B cell (primary cell): ENCODE measurements around the gene GTPBP6. TPM values are rescaled to one million over a fixed set of nuclear protein-coding genes. Genes with fewer than 3 reads are reported as not detected.

Experiments used
- ATAC-seq: fragments of 200-7000 bp; cut with Tn5 transposase; one replicate; pipeline ENCODE4 v1.10.0; 2021; ENCODE audit warnings: low read depth, mild to moderate bottlenecking, moderate number of reproducible peaks, moderate library complexity
- CTCF ChIA-PET: fragments of 350-600 bp; sonication (Branson Sonifier 250); formaldehyde crosslinking; loops from one replicate; lab custom pipeline; 2021; ENCODE audit warnings: antibody characterized with exemption, inconsistent platforms; lab: Charles Lee
- POLR2A ChIA-PET: fragments of 350-600 bp; sonication (Branson Sonifier 250); formaldehyde crosslinking; loops from one replicate; lab custom pipeline; 2021; ENCODE audit warnings: antibody characterized with exemption; lab: Charles Lee
- DNase-seq: peaks from one replicate; pipeline ENCODE4 v3.0.0; 2013
- H2AFZ ChIP-seq: 2 replicates; pipeline ENCODE4 v1.6.1; 2012; ENCODE audit warnings: mild to moderate bottlenecking, low read depth, low read length; ENCODE audit not compliant: insufficient read depth, poor library complexity, severe bottlenecking
- H3K27ac ChIP-seq, 2 donors: 1 replicate in 1 of 2; 2 replicates in 1 of 2; pipeline ENCODE4 v1.5.1; 2012 to 2013; ENCODE audit warnings: low read length in 2 of 2, mild to moderate bottlenecking in 2 of 2, moderate library complexity in 1 of 2
- H3K27me3 ChIP-seq, 4 experiments: fragments of 200-600 bp in 1 of 4; sonication (generic) in 1 of 4; replicated peaks in 1 of 4; 1 replicate in 2 of 4; 2 replicates in 2 of 4; pipeline versions ENCODE4 v1.6.1 to v1.7.0; 2013 to 2016; ENCODE audit warnings: low read length in 3 of 4, mild to moderate bottlenecking in 2 of 4, mixed read lengths in 1 of 4, moderate library complexity in 1 of 4; ENCODE audit not compliant: insufficient read depth in 4 of 4, control insufficient read depth in 3 of 4; ENCODE audit errors: control extremely low read depth in 1 of 4
- H3K36me3 ChIP-seq, 2 experiments: replicated peaks in 1 of 2; 1 replicate in 1 of 2; 2 replicates in 1 of 2; pipeline versions ENCODE4 v1.6.1 to v1.7.1; 2013; ENCODE audit warnings: low read length in 1 of 2; ENCODE audit not compliant: insufficient read depth in 2 of 2, control insufficient read depth in 1 of 2; ENCODE audit errors: control extremely low read depth in 1 of 2, extremely low read depth in 1 of 2
- H3K4me1 ChIP-seq, 2 donors: fragments of 200-600 bp in 1 of 2; sonication (generic) in 1 of 2; 1 replicate in 1 of 2; 2 replicates in 1 of 2; pipeline versions ENCODE4 v1.5.1 to v1.6.1; 2013 to 2017; ENCODE audit warnings: low read length in 2 of 2; ENCODE audit not compliant: control insufficient read depth in 2 of 2, insufficient read depth in 2 of 2
- H3K4me2 ChIP-seq: replicated peaks from 2 replicates; pipeline ENCODE3; 2012; ENCODE audit warnings: mild to moderate bottlenecking, low read depth, low read length; ENCODE audit not compliant: poor library complexity, severe bottlenecking
- H3K4me3 ChIP-seq, 5 experiments: fragments of 200-600 bp in 1 of 5; sonication (generic) in 1 of 5; 1 replicate in 3 of 5; 2 replicates in 2 of 5; pipeline versions ENCODE4 v1.5.1 to v1.7.0; 2011 to 2016; ENCODE audit warnings: low read length in 4 of 5, mild to moderate bottlenecking in 4 of 5, low read depth in 2 of 5, control low read depth in 1 of 5, moderate library complexity in 1 of 5; ENCODE audit not compliant: insufficient read depth in 1 of 5; ENCODE audit errors: control extremely low read depth in 1 of 5, extremely low read depth in 1 of 5
- H3K79me2 ChIP-seq: fragments of 200-600 bp; sonication (generic); one replicate; pipeline ENCODE4 v1.6.0; 2016; ENCODE audit warnings: low read length; ENCODE audit not compliant: control insufficient read depth, insufficient read depth
- H3K9ac ChIP-seq: fragments of 200-600 bp; sonication (generic); 2 replicates; pipeline ENCODE4 v1.6.1; 2017; ENCODE audit warnings: mild to moderate bottlenecking, low read length, moderate library complexity
- H3K9me3 ChIP-seq, 3 donors: one replicate each; pipeline versions ENCODE4 v1.6.1 to v1.7.1; 2013; ENCODE audit warnings: low read length in 2 of 3; ENCODE audit not compliant: control insufficient read depth in 2 of 3, insufficient read depth in 1 of 3; ENCODE audit errors: control extremely low read depth in 1 of 3
- H4K20me1 ChIP-seq: 2 replicates; pipeline ENCODE4 v1.6.0; 2012; ENCODE audit warnings: mild to moderate bottlenecking, low read length; ENCODE audit not compliant: insufficient read depth, control insufficient read depth, poor library complexity, severe bottlenecking
- H3K27ac Mint-ChIP-seq: one replicate; pipeline ENCODE4 v1.8.0; 2021; ENCODE audit warnings: mixed read lengths
- H3K27me3 Mint-ChIP-seq: one replicate; pipeline ENCODE4 v1.8.0; 2021; ENCODE audit warnings: mixed read lengths
- H3K4me1 Mint-ChIP-seq: one replicate; pipeline ENCODE4 v1.8.0; 2021; ENCODE audit warnings: mixed read lengths
- H3K4me3 Mint-ChIP-seq: one replicate; pipeline ENCODE4 v1.8.0; 2021; ENCODE audit warnings: mixed read lengths
- H3K9me3 Mint-ChIP-seq: one replicate; pipeline ENCODE4 v1.8.0; 2022; ENCODE audit warnings: mixed read lengths; ENCODE audit not compliant: insufficient read depth
- CTCF ChIP-seq: fragments of 200-600 bp; IDR thresholded peaks from one replicate; pipeline ENCODE4 v1.8.0; 2022; ENCODE audit warnings: antibody characterized with exemption, mild to moderate bottlenecking
- EZH2 ChIP-seq: IDR thresholded peaks from 2 replicates; pipeline ENCODE4 v1.6.1; 2012; ENCODE audit warnings: borderline replicate concordance, low read depth, mild to moderate bottlenecking, moderate library complexity, low read length; ENCODE audit not compliant: insufficient read depth, poor library complexity, severe bottlenecking
- WGBS: methylation state at CpG from one replicate; pipeline ENCODE4 v1.1.5; 2013; ENCODE audit warnings: missing lambda C conversion rate; ENCODE audit not compliant: insufficient coverage; 5-methylcytosine and 5-hydroxymethylcytosine counted together
- intact Hi-C: fragments of 100-400 bp; cut with micrococcal nuclease; formaldehyde crosslinking; loops from one replicate; pipeline ENCODE4 v1.10.0; 2022
- polyA plus RNA-seq: library from polyadenylated mRNA; depleted of rRNA; stranded (reverse); fragments of >200 nt; gene quantifications from 2 replicates; pipeline ENCODE4 v1.2.3, GENCODE V29; 2012
- total RNA-seq, 2 donors: library from RNA; stranded (reverse); fragments of 120-200 nt in 1 of 2; gene quantifications; 1 replicate in 1 of 2; 2 replicates in 1 of 2; pipeline versions ENCODE4 v1.2.3 to v1.2.4, GENCODE V29; 2013 to 2022

The GTPBP6 gene
- total and polyA plus RNA-seq, 2 donors (not counting 1 experiment from before 2014, with no cell fraction given) = 72.9 to 82.9 TPM

GRCh38 chrX:298993-299392 lies 19.6 kb downstream of the GTPBP6 start:
- Histone ChIP-seq H3K79me2 (no peaks in the 10 kb centered on the region), H3K36me3 (peaks cover 1 to 12% of the 10 kb centered on the region in 2 experiments), H3K4me1 (no peaks in the 10 kb centered on the region), H3K4me3 (no peak overlapping the region), H4K20me1 (no peaks in the 10 kb centered on the region), H3K4me2 (no peak overlapping the region), H3K27me3 (no peaks in the 10 kb centered on the region), H2AFZ (no peak overlapping the region), H3K9me3 (peaks cover 0 to 15% (median 0%) of the 10 kb centered on the region in 3 donors), H3K9ac (no peak overlapping the region), H3K27ac (no peak overlapping the region)
- H3K4me1 Mint-ChIP-seq = no peaks in the 10 kb centered on the region
- no peak overlapping the region for H3K4me3 Mint-ChIP-seq
- no peaks in the 10 kb centered on the region for H3K9me3 Mint-ChIP-seq
- WGBS = 99% methylated on average over 36 of the region's 36 CpGs
- ATAC-seq = no peak
- H3K27me3 Mint-ChIP-seq = no peaks in the 10 kb centered on the region
- TF ChIP-seq EZH2 = no peak
- no peak for TF ChIP-seq CTCF
- intact Hi-C loops = no loop called here
- no peak for DNase-seq
- ChIA-PET POLR2A (no interaction called here), CTCF (no interaction called here)
- no peak overlapping the region for H3K27ac Mint-ChIP-seq

DNA sequence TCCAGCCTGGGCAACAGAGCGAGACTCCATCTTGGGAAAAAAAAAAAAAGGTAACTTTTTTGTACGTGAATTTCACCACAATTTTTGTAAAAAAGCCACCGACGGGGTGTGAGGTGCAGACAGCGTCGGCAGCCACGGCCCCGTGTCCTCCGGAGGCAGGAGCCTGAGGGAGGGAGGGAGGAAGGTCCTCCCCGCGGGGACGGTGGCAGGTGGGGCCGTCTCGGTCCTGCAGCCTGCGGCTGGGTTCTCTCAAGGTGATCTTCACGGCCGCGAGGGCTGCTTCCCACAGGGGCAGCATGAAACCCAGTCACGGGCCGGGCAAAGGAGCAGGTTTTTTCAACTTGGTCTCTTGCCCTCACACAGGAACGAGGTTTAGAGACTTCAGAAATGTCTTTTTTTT lies 23.5 kb downstream of the GTPBP6 start:
- Mint-ChIP-seq H3K9me3 (no peaks in the 10 kb centered on the region), H3K4me1 (no peaks in the 10 kb centered on the region), H3K27me3 (no peaks in the 10 kb centered on the region), H3K27ac (no peak overlapping the region), H3K4me3 (no peak overlapping the region)
- H3K4me1 ChIP-seq = no peaks in the 10 kb centered on the region
- 93% methylated on average over 20 of the region's 21 CpGs for WGBS
- H3K4me2 ChIP-seq = no peak overlapping the region
- no peaks in the 10 kb centered on the region for H3K79me2 ChIP-seq
- ChIA-PET POLR2A (no interaction called here), CTCF (no interaction called here)
- peaks cover 1 to 23% of the 10 kb centered on the region in 2 experiments for H3K36me3 ChIP-seq
- TF ChIP-seq EZH2 (no peak), CTCF (no peak)
- H3K27ac ChIP-seq = no peak overlapping the region
- no peak overlapping the region for H2AFZ ChIP-seq
- no peak overlapping the region for H3K9ac ChIP-seq
- H3K27me3 ChIP-seq = no peaks in the 10 kb centered on the region
- no peaks in the 10 kb centered on the region for H4K20me1 ChIP-seq
- no peak overlapping the region for H3K4me3 ChIP-seq
- intact Hi-C loops = no loop called here
- DNase-seq (no peak), ATAC-seq (no peak)
- H3K9me3 ChIP-seq = peaks cover 0 to 17% (median 0%) of the 10 kb centered on the region in 3 donors
